ENCODE results near the gene KCNK5.

KCNK5 gene

DNA sequence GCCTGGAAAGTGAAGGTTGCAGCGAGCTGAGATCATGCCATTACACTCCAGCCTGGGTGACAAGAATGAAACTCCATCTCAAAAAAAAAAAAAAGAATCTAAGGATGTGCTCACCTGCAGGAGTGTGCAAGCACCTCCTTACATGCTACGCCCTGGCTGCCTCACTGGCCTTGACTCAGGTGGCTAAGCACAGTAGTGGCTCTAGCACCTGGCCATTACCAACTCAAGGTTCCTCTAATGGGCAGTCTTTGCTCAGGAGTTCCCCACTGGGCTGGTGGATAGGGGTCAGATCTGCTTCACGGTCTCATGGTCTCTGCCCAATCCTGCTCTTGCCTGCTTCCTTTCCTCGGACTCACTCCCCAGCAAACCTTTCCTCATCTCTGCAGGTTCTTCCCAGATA is 45.2 kb upstream of the KCNK5 start:
- no peak for TF ChIP-seq ZNF521 (tag by site-specific recombination; IDR thresholded peaks at IDR 0.05)
- TF ChIP-seq ZNF561 (tag by site-specific recombination; IDR thresholded peaks at IDR 0.05; ENCODE audit: borderline replicate concordance) = no peak
- TF ChIP-seq ZNF707 (tag by site-specific recombination; IDR thresholded peaks at IDR 0.05) = no peak
- no peak for TF ChIP-seq ZNF558 (tag by site-specific recombination; IDR thresholded peaks at IDR 0.05)
- TF ChIP-seq ZNF184 (tag by site-specific recombination; IDR thresholded peaks at IDR 0.05) = no peak
- TF ChIP-seq SETDB1 (IDR thresholded peaks at IDR 0.05; ENCODE audit: insufficient read length, low read length) = no peak
- no peak for TF ChIP-seq ZNF555 (tag by site-specific recombination; conservative IDR thresholded peaks at IDR 0.05)
- TF ChIP-seq, protein P1, sequence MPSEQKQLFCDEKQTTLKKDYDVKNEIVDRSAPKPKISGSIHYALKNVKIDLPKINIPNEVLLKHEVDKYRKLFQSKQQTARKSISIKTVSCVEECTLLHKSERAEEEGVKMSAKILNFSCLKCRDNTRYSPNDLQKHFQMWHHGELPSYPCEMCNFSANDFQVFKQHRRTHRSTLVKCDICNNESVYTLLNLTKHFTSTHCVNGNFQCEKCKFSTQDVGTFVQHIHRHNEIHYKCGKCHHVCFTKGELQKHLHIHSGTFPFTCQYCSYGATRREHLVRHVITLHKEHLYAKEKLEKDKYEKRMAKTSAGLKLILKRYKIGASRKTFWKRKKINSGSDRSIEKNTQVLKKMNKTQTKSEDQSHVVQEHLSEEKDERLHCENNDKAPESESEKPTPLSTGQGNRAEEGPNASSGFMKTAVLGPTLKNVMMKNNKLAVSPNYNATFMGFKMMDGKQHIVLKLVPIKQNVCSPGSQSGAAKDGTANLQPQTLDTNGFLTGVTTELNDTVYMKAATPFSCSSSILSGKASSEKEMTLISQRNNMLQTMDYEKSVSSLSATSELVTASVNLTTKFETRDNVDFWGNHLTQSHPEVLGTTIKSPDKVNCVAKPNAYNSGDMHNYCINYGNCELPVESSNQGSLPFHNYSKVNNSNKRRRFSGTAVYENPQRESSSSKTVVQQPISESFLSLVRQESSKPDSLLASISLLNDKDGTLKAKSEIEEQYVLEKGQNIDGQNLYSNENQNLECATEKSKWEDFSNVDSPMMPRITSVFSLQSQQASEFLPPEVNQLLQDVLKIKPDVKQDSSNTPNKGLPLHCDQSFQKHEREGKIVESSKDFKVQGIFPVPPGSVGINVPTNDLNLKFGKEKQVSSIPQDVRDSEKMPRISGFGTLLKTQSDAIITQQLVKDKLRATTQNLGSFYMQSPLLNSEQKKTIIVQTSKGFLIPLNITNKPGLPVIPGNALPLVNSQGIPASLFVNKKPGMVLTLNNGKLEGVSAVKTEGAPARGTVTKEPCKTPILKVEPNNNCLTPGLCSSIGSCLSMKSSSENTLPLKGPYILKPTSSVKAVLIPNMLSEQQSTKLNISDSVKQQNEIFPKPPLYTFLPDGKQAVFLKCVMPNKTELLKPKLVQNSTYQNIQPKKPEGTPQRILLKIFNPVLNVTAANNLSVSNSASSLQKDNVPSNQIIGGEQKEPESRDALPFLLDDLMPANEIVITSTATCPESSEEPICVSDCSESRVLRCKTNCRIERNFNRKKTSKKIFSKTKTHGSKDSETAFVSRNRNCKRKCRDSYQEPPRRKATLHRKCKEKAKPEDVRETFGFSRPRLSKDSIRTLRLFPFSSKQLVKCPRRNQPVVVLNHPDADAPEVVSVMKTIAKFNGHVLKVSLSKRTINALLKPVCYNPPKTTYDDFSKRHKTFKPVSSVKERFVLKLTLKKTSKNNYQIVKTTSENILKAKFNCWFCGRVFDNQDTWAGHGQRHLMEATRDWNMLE (tag by site-specific recombination; conservative IDR thresholded peaks at IDR 0.05; ENCODE audit: low read depth) = no peak
- TF ChIP-seq, protein P2, sequence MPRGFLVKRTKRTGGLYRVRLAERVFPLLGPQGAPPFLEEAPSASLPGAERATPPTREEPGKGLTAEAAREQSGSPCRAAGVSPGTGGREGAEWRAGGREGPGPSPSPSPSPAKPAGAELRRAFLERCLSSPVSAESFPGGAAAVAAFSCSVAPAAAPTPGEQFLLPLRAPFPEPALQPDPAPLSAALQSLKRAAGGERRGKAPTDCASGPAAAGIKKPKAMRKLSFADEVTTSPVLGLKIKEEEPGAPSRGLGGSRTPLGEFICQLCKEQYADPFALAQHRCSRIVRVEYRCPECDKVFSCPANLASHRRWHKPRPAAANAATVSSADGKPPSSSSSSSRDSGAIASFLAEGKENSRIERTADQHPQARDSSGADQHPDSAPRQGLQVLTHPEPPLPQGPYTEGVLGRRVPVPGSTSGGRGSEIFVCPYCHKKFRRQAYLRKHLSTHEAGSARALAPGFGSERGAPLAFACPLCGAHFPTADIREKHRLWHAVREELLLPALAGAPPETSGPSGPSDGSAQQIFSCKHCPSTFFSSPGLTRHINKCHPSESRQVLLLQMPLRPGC (tag by site-specific recombination; IDR thresholded peaks at IDR 0.05) = no peak
- no peak for TF ChIP-seq ZNF404 (tag by site-specific recombination; IDR thresholded peaks at IDR 0.05)
- TF ChIP-seq SCRT1 (tag by site-specific recombination; IDR thresholded peaks at IDR 0.05; ENCODE audit: borderline replicate concordance) = no peak
- TF ChIP-seq ZNF24 (tag by site-specific recombination; IDR thresholded peaks at IDR 0.05) = no peak
- TF ChIP-seq, protein P3, sequence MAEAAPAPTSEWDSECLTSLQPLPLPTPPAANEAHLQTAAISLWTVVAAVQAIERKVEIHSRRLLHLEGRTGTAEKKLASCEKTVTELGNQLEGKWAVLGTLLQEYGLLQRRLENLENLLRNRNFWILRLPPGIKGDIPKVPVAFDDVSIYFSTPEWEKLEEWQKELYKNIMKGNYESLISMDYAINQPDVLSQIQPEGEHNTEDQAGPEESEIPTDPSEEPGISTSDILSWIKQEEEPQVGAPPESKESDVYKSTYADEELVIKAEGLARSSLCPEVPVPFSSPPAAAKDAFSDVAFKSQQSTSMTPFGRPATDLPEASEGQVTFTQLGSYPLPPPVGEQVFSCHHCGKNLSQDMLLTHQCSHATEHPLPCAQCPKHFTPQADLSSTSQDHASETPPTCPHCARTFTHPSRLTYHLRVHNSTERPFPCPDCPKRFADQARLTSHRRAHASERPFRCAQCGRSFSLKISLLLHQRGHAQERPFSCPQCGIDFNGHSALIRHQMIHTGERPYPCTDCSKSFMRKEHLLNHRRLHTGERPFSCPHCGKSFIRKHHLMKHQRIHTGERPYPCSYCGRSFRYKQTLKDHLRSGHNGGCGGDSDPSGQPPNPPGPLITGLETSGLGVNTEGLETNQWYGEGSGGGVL (tag by site-specific recombination; IDR thresholded peaks at IDR 0.05) = no peak
- no peak for TF ChIP-seq ZNF629 (tag by site-specific recombination; IDR thresholded peaks at IDR 0.05)
- Histone ChIP-seq H3K4me3 (ENCODE audit: low read depth, low read length) (no peak overlapping the region), H3K27ac (ENCODE audit: extremely low read depth, low read depth, low read length) (no peak overlapping the region), H3K4me1 (ENCODE audit: control insufficient read depth, insufficient read depth, low read length) (no peaks in the 10 kb centered on the region), H3K36me3 (ENCODE audit: control insufficient read depth in 2 of 2, insufficient read depth in 1 of 2, low read length in 2 of 2) (no peaks in the 10 kb centered on the region), H3K9me3 (ENCODE audit: control insufficient read depth, insufficient read depth, low read depth, low read length) (no peaks in the 10 kb centered on the region)
- ChIA-PET POLR2A (no interaction called here), CTCF (interaction anchor here (1.4 to 2.6 kb wide), 3 partner anchors 8 to 44 kb away, joined by 3 to 8 read pairs (median 6); no protein-coding TSS in a partner anchor)

DNA sequence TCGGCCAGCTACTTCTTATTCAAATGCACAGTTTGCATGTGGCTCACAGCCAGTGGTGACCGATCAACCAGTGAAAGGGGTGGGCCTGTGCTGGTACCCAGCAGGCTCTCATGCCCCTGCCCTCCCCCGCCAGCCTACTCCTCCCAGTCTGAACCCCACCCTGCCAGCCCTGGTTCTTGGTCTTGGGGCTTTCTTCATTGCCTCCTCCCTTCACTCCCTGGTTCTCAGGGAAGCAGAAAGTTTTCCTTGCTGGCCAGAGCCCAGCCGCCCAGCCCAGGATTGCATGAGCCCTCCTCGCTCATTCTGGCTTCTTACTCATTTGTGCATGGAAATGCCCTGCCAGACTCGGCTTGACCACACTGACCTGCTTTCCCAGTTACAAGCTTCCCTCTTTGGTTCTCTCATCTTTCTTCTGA is 44.1 kb upstream of the KCNK5 start:
- TF ChIP-seq ZNF112 (tag by site-specific recombination; IDR thresholded peaks at IDR 0.05) (no peak), KLF1 (tag by site-specific recombination; IDR thresholded peaks at IDR 0.05) (peak; percentile 43; the same call in 1 of the 2 replicates)
- no peak overlapping the region for H3K4me3 ChIP-seq (ENCODE audit: low read depth, low read length)
- H3K27ac ChIP-seq (ENCODE audit: extremely low read depth, low read depth, low read length) = no peak overlapping the region
- no peaks in the 10 kb centered on the region for H3K4me1 ChIP-seq (ENCODE audit: control insufficient read depth, insufficient read depth, low read length)
- POLR2A ChIA-PET = no interaction called here
- CTCF ChIA-PET = interaction anchor here (0.6 kb wide), 1 partner anchor 285 kb away, joined by 3 read pairs; no protein-coding TSS in a partner anchor
- H3K36me3 ChIP-seq (ENCODE audit: control insufficient read depth in 2 of 2, insufficient read depth in 1 of 2, low read length in 2 of 2) = no peaks in the 10 kb centered on the region
- H3K9me3 ChIP-seq (ENCODE audit: control insufficient read depth, insufficient read depth, low read depth, low read length) = no peaks in the 10 kb centered on the region

All from HEK293 (cell line).